Left renal cortex interstitium (tissue), 4 donors: ENCODE data around the gene SLC29A4. TPM values are rescaled to one million over a fixed set of nuclear protein-coding genes. Genes with fewer than 3 reads are reported as not detected.
"Not testable (repeated sequence)": the region's sequence is repeated elsewhere in the genome, so short reads cannot be mapped to it uniquely, and the experiment has no call there.

Source experiments
- DNase-seq, 4 donors: peaks; one replicate each; pipeline ENCODE4 v3.0.0-alpha.2; 2013; ENCODE audit warnings: low read depth in 4 of 4, low spot score in 2 of 4, missing footprints in 1 of 4
- polyA plus RNA-seq, 4 donors: library from polyadenylated mRNA; unstranded; fragments of 120-200 nt; gene quantifications; one replicate each; pipeline ENCODE4 v1.2.1, GENCODE V29; 2013; ENCODE audit not compliant: insufficient read length in 4 of 4

The SLC29A4 gene, protein sequence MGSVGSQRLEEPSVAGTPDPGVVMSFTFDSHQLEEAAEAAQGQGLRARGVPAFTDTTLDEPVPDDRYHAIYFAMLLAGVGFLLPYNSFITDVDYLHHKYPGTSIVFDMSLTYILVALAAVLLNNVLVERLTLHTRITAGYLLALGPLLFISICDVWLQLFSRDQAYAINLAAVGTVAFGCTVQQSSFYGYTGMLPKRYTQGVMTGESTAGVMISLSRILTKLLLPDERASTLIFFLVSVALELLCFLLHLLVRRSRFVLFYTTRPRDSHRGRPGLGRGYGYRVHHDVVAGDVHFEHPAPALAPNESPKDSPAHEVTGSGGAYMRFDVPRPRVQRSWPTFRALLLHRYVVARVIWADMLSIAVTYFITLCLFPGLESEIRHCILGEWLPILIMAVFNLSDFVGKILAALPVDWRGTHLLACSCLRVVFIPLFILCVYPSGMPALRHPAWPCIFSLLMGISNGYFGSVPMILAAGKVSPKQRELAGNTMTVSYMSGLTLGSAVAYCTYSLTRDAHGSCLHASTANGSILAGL
- polyA plus RNA-seq: 10 to 100 TPM; 20.3 to 35.6 (median 25.5) TPM

DNA sequence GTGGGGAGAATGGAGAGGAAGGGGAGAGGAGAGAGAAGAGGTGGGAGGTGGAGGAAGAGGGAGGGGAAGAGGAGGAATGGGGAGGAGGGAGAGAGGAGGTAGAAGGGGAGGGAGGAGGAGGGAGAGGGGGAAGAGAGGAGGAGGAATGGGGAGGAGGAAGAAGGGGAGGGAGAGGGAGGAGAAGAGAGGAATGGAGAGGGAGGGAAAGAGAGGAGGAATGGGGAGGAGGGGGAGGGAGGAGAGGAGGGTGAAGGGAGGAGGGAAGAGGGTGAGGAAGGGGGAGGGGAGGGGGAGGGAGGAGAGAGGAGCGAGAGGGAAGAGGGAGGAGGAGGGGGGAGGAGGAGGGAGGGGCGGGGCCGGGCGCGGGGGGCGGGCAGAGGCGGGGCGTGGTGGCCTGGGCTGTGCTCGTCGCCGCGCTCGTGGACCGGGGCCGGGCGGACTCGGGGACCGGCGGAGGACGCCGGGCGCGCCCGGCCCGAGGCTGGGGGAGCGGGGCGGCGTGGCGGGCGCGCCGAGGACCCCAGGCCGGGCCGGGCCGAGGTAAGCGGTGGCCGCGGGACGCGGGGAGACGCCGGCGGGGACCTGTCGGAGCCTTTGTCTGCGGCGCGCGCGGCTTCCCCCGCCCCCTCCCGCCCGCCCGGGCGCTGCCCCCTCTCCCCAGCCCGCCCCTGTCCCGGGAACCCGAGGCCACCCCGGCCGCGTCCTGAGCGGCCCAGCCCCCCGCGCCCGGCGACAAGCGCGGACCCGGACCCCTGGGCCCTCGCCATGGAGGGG is at the start of gene SLC29A4:
Gene SLC29A4 (plus strand): TSS at position 401 of the 774 bp plus-strand sequence. CDS start 4,874 bp downstream, outside the sequence.
- DNase-seq: no peak

DNA sequence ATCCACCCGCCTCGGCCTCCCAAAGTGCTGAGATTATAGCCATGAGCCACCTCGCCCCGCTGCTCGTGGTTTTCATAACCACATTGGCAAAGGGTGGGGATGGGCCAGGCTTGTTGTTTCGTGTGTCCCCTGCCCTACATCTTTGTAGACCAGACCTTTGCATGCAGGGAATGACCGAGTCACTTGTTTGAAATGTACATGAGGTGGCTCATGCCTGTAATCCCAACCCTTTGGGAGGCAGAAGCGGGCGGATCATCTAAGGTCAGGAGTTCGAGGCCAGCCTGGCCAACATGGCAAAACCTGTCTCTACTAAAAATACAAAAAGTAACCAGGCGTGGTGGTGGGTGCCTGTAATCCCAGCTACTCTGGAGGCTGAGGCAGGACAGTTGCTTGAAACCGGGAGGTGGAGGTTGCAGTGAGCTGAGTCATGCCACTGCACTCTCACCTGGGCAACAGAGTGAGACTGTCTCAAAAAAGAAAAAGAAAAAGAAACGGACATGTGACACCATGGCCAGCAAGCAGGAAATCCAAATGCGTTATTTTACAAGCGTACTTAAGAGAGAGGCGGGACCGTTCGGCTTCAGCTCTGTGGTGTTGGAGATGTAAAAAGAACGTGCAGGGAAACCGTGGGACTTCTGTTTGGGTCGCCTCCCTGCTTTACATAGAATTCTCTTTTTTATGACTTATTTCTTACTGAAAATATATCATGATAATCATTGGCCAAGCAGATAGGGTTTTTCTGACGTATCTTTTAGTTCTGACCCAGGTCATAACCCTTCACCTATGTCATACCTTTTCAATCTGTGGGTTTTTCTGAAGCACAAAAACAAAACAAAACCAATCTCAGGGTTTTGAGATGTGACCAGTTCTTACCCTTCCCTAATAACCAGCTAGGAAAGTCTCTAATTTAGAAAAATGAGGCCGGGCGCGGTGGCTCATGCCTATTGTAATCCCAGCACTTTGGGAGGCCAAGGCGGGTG is 47.6 kb upstream of the SLC29A4 start:
- no peak for DNase-seq

DNA sequence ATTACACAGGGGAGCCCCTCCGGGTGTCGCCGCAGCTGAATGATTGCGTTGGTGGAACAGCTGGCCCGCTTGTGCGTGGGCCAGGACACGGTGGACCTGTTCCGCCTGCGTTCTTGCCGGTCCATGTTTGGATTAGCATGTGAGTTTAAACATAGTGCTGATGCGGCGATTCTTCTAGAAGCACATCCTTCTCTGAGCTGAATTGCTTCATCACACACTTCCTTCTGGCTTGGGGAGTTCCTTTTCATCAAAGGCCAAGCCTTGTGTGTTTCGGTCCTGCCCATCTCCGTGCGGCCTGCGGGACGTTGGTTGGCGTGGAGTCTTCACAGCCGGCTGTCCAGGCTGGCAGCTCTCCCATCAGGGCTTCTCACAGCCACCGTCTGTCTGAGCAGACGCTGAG is 45.5 kb upstream of the SLC29A4 start:
- no peak for DNase-seq

DNA sequence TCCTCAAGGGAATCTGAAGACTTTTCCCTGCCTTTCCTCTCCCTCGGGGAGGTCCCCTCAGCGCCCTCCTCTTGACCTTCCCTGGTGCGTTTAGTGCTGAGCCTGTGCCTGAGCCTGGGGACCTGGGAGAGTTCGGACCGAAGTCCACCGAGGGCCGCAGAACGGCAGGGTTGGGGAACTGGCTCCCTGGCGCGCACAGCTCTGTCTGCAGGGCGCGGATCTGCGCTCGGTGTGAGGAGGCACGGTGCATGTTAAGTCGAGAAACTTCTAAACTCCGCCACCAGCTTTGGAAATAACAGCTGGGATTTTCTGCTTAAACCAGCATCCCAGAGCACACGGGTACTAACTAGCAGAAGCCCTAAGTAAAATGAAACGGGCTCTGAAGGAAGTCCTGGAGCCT is 44.2 kb upstream of the SLC29A4 start:
- DNase-seq: no peak

DNA sequence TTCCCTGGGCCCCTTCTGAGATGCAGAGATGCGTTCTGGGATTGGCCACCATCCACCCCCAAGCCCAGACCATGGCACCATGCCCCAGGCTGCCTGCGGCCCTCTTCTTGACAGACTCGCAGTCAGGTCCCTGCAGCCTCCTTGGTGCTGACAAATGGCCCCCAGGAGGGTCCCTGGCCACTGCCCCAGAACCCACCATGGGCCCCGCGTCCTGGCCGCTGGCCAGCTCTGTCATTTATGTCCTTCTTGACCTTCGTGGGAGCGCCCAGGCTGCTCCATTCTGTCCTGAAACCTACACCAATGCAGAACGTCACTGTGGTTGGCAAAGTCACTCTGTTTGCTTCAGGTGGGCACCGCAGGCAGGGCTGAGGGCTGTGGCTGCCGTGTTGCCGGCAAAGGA is 39.5 kb upstream of the SLC29A4 start:
- no peak for DNase-seq

DNA sequence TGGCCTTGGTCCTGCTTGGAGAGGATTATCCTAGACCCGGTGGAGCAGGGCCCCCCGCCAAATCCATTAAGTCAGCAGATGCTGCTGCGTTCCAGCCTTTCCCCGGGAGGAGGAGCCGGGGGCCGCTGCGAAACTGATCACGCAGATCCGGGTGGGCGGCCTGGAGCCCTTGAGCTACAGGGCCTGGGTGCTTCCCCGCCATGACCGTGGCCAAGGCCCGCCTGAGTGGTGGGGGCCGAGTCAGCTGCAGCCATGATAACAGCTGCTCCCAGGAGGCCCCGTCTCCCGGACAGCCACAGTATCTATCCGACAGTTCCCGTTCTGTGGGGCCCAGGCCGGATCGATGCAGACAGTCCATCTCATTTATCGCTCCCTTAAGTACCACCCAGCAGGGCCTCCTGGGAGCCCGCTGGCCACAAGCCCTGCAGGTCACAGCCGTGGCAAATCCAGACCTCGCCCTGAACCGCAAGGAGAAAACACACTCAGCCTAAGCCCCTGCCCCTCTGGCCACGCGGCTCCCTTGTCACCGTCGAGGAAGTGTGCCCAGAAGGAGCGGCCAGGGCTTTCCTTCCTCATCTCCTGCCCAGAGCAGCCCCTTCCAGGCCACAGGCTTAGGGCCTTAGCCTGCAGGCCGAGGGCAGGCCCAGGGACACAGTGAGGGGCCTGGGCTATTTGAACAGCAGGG is 34.4 kb upstream of the SLC29A4 start:
- DNase-seq: no peak

DNA sequence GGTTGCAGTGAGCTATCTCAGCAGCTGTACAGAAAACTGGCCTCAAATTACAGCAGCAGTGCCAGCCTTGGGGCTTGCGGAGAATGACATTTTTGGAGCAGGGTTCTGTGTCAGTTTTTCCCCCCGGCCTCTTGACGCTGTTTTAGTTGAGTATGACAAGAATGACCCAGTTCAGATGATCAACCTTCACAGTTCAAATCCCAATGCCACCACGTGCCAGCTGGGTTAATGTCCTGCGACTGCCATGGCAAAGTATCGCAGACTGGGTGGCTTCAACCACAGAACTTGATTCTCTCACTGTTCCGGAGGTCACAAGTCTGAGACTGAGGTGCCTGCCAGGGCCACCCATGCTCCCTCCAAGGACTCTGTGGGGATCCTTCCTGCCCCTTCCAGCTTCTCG is 32.0 kb upstream of the SLC29A4 start:
- DNase-seq: not testable (repeated sequence)

DNA sequence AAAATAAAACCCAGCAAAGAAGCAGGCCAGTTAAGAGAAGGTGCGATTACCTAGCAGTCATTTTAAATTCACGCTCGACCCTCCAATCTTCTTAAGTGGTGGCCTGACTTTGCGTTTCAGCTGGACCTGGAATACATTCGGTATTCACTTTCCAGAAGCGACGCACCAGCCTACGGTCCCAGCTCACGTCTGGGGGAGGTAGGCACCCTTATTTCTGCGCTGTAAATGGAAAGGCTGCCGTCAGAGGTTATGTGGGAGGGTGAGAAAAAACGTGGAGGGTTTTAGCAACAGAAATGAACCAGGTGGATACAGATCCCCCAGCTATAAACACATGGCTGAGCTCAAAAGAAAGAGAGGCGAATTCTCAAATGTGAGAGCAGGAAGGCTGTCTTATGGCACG is 29.2 kb upstream of the SLC29A4 start:
- not testable (repeated sequence) for DNase-seq

DNA sequence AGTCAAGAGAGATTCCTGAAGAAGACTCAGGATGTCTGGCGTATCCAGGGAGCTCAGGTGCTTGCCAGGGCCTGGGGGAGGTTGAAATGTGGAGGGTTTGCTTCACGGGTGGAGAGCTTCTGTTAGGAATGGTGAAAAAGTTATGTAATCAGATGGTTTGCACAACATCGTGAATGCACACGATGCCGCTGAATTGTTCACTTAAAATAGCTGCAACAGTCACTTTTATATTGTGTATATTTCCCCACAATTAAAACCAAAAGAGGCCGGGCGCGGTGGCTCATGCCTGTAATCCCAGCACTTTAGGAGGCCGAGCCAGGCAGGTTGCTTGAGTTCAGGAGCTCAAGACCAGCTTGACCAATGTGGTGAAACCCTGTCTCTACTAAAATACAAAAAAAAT is 28.4 kb upstream of the SLC29A4 start:
- DNase-seq: not testable (repeated sequence)

DNA sequence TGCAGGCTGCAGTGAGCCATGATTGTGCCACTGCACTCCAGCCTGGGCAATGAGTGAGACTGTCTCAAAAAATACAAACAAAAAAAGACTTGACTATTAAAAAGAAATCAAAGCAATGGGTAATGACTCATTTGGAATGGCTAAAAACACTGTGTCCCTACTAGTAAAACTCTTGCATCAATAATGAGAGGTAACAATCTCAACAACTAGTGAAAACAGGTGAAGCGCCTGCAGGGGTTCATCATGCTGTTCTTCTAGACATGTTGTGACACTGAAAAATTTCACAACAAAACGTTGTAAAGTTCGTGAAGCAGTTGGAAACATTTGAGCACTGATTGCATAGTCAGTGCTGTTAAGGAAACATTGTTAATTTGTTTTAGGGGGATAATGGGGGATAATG is 26.9 kb upstream of the SLC29A4 start:
- no peak for DNase-seq

DNA sequence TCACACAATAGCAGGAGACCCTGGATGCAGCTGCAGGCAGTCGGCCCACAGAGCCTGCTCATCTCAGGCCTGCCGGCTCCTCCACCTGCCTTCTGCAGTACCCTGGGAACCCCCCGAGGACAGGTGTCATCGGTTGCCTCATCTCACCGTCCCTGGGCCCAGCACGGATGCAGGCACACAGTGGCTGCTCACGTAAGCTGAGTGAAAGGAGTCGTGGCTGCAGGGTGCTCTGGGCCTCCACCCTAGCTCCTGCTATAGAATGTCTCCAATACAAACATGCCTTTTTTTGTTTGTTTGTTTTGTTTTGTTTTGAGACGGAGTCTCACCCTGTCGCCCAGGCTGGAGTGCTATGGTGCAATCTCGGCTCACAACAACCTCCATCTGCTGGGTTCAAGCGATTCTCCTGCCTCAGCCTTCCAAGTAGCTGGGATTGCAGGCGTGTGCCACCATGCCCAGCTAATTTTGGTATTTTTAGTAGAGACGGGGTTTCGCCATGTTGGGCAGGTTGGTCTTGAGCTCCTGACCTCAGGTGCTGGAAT is 22.1 kb upstream of the SLC29A4 start:
- not testable (repeated sequence) for DNase-seq

DNA sequence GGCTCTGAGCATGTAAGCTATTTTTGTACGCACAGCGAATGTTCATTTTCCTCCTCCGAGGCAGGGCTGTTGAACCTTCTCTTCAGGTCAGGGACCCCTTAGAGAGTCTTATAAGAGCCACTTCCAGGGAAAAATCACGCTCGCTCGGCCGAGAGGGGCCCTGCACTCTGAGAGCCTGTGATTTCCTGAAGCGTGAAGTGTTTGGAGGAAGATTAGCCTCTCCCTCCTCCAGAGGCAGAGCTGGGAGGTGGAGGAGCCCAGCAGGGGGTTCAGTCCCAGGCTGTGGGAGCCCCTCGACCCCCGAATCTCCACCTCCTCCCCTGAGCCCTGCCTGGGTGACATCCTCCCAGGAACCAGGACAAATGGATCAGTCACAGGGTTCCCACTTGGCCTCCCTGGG is 19.7 kb upstream of the SLC29A4 start:
- not testable (repeated sequence) for DNase-seq

DNA sequence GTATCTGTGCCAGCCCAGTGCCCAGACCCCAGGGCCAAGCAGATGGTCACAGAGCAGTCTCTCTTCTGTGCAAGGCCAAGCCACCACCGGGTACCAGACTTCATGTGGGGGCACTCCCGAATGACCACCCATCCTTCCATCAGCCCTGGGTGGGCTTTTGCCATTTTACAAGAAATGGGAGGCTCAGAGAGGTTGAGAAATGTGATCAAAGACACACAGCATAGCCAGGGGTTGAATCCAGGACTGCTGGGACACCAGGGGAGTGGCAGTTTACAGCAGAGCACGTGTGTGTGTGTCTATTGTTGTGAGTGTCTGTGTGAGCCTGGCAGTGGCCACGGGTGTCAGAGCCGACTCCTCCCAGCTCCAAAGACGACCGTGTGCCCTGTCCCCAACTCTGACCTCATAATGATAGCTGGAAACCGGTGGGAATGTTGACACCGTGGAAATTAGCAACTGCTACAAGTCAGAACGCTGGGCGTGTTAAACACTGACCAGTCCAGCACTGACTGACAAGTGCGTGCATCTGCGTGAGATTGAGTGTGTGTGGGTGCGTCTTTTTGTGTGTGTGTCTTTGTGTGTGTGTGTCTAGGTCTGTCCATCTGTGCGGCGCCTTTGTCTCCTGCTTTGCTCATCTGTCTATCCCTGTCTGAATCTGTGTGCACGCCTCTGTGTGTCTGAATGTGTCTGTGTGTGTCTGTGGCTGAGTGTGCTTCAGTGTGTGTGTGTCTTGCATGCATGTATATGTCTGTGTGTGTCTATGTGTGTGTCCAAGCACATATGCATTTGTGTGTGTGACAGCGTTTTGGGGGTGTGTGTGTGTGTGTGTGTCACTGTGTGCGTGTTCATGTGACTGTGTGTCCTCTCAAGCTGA is 17.2 kb upstream of the SLC29A4 start:
- DNase-seq: no peak

DNA sequence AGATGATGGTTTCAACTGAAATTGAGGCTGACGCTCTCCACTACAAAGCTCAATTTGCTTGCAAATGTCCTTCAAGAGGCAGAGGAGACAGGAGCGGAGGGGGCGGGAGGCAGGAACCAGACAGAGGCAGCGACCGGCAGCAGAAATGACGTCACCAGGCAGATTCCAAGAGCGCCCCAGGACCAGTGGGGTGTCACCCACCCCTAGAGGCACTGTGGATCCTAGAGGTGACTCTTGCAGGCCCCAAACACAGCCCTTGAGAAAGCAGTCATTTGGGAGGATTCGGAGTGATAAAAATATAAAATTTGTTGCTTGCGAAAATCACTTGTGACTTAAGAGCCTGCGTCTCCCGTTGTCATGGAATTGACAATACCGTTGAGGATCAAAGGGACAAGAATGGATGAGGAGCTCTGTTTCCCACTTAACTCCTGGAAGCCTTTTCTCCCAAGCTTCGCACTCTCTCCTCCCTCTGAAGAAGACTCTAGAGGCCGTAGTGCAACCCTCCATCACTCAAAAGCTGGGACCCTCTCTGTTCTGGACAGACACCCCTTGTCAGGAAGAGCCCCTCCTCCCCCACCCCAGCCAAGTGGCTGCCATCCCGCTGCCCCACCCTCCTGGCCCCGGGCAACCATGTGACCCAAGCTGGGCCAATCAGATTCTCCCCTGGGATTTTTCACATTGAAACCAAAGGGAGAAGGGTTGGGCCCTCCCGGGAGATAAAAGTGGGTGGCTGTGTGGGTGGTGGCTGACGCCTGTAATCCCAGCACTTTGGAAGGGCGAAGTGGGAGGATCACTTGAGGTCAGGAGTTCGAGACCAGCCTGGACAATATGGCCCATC is 16.3 kb upstream of the SLC29A4 start:
- no peak for DNase-seq

DNA sequence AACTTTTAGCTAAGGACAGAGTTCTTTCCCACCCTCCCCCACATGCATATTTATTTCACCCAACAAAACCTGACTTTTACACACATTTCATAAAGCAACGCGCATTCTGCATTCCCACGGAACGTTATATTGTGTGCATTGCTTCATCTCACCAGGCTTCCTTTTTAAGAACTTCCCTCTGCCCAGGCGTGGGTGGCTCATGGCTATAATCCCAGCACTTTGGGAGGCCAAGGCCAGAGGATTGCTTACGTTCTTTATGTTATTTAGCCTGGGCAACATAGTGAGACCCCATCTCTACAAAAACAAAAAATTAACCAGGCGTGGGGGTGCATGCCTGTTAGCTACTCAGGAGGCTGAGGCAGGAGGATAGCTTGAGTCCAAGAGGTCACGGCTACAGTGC is 14.9 kb upstream of the SLC29A4 start:
- DNase-seq: not testable (repeated sequence)

DNA sequence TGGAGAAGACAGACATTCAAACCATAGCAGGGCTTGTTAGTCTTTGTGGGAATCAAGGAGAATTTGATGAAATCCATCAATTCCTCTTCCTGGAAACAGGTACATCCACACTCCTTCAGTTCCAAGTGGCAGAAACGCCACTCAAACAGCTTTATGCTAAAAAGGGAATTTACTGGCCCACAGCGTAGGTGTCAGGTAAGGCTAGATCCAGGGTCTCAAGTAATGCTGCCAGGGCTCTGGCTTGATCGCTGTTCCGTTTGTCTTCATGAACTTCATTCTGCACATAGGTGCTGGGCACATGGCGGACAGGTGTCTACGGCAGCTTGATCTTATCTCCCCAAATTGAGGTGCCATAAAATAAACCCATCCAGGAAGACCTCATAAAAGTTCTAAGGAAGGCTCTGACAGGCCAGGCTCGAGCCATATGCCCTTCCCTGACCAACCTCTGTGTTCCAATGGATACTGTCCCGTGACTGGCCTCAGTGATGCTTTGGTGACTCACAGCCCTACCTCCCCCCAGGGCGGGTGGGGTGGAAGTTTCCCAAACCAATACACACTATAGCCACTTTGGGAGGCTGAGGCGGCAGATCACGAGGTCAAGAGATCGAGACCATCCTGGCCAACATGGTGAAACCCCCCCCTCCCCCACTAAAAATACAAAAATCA is 12.6 kb upstream of the SLC29A4 start:
- not testable (repeated sequence) for DNase-seq

DNA sequence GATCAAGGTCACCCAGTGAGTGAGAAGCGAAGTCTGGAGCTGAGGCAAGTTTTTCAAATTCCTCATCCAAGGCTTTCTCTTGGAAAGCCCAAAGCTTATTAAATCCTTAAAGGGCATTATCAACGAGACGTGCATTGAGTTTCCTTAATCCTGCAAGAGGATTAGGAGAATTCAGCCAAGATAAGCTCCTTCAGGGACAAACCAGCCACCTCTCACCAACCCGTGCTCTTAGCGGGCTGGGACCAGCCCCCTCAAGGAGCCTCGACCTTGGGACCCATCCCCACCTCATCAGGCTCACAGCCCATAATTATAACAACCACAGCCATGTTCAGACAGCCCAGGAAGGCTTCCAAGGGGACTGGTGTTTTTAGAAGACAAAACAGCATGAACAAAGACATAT is 12.0 kb upstream of the SLC29A4 start:
- DNase-seq: no peak
